Central memory CD8-positive, alpha-beta T cell (primary cell): Measurements from ENCODE around the gene ARAF.

Experiments
- ATAC-seq: fragments of 150-1000 bp; cut with Tn5 transposase; replicated peaks from 2 replicates; pipeline ENCODE4 v1.10.0; 2022; ENCODE audit warnings: mild to moderate bottlenecking, moderate FRiP score, moderate number of reproducible peaks; ENCODE audit not compliant: poor library complexity, severe bottlenecking; ENCODE audit errors: extremely low read depth
- DNase-seq, 2 donors: peaks; one replicate each; pipeline ENCODE4 v3.0.0; 2021; ENCODE audit warnings: low spot score in 2 of 2
- H3K27ac Mint-ChIP-seq: one replicate; pipeline ENCODE4 v1.8.0; 2022; ENCODE audit warnings: low read depth, mild to moderate bottlenecking, moderate library complexity, mixed read lengths
- H3K27me3 Mint-ChIP-seq: one replicate; pipeline ENCODE4 v1.8.0; 2022; ENCODE audit warnings: mixed read lengths
- H3K36me3 Mint-ChIP-seq: one replicate; pipeline ENCODE4 v1.8.0; 2022; ENCODE audit warnings: mild to moderate bottlenecking, moderate library complexity, mixed read lengths; ENCODE audit not compliant: insufficient read depth
- H3K4me1 Mint-ChIP-seq: one replicate; pipeline ENCODE4 v1.8.0; 2022; ENCODE audit warnings: mixed read lengths
- H3K4me3 Mint-ChIP-seq: one replicate; pipeline ENCODE4 v1.8.0; 2022; ENCODE audit warnings: mild to moderate bottlenecking, moderate library complexity, mixed read lengths
- H3K9me3 Mint-ChIP-seq: one replicate; pipeline ENCODE4 v1.8.0; 2022; ENCODE audit warnings: mixed read lengths

ARAF gene

GRCh38 chrX:47620303-47620685, 59.3 kb downstream of the ARAF start:
- peaks cover 34% of the 10 kb centered on the region for H3K27me3 Mint-ChIP-seq
- ATAC-seq: no peak
- peaks cover 13% of the 10 kb centered on the region for H3K4me1 Mint-ChIP-seq
- H3K36me3 Mint-ChIP-seq: peaks cover 11% of the 10 kb centered on the region
- H3K27ac Mint-ChIP-seq: no peak overlapping the region
- peak overlapping the region; percentile 20 for H3K4me3 Mint-ChIP-seq
- H3K9me3 Mint-ChIP-seq: no peaks in the 10 kb centered on the region
- DNase-seq: no peak
